MM.1S (cell line): ENCODE data around the gene INPP5F.

Experiments
- DNase-seq: peaks from one replicate; pipeline ENCODE4 v3.0.0-alpha.2; 2015
- H2AFZ ChIP-seq: fragments of 300-600 bp; sonication (generic); 2 replicates; pipeline ENCODE4 v1.6.0; 2016; ENCODE audit warnings: antibody characterized with exemption, low read length
- H3F3A ChIP-seq: fragments of 300-600 bp; sonication (generic); 2 replicates; pipeline ENCODE4 v1.6.1; 2016; ENCODE audit warnings: mild to moderate bottlenecking, antibody characterized with exemption, low read length, moderate library complexity, mixed read lengths; ENCODE audit not compliant: insufficient read depth
- H3K27ac ChIP-seq: fragments of 300-600 bp; sonication (generic); 2 replicates; pipeline ENCODE4 v1.5.1; 2016; ENCODE audit warnings: mild to moderate bottlenecking, low read length
- H3K27me3 ChIP-seq: fragments of 300-600 bp; sonication (generic); replicated peaks from 2 replicates; pipeline ENCODE4 v1.6.0; 2016; ENCODE audit warnings: low read length; ENCODE audit not compliant: insufficient read depth
- H3K36me3 ChIP-seq: fragments of 300-600 bp; sonication (generic); replicated peaks from 2 replicates; pipeline ENCODE4 v1.6.1; 2016; ENCODE audit warnings: mild to moderate bottlenecking, low read length, mixed read lengths; ENCODE audit not compliant: insufficient read depth
- H3K4me1 ChIP-seq: fragments of 300-600 bp; sonication (generic); 2 replicates; pipeline ENCODE4 v1.6.1; 2016; ENCODE audit warnings: low read length, mixed read lengths
- H3K4me2 ChIP-seq: fragments of 300-600 bp; sonication (generic); 2 replicates; pipeline ENCODE4 v1.6.0; 2016; ENCODE audit warnings: low read depth, low read length
- H3K4me3 ChIP-seq: fragments of 300-600 bp; sonication (generic); 2 replicates; pipeline ENCODE4 v1.5.1; 2016; ENCODE audit warnings: low read length, mixed read lengths
- H3K79me2 ChIP-seq: fragments of 300-600 bp; sonication (generic); 2 replicates; pipeline ENCODE4 v1.6.1; 2016; ENCODE audit warnings: mixed run types, low read length, mixed read lengths
- H3K9ac ChIP-seq: fragments of 300-600 bp; sonication (generic); 2 replicates; pipeline ENCODE4 v1.6.1; 2016; ENCODE audit warnings: low read length, mixed read lengths
- H3K9me2 ChIP-seq: fragments of 300-600 bp; sonication (generic); replicated peaks from 2 replicates; pipeline ENCODE4 v1.6.1; 2016; ENCODE audit warnings: mild to moderate bottlenecking, low read length, mixed read lengths; ENCODE audit not compliant: insufficient read depth
- H3K9me3 ChIP-seq: fragments of 300-600 bp; sonication (generic); replicated peaks from 2 replicates; pipeline ENCODE4 v1.6.1; 2016; ENCODE audit warnings: mild to moderate bottlenecking, low read length, mixed read lengths; ENCODE audit not compliant: insufficient read depth
- H4K20me1 ChIP-seq: fragments of 300-600 bp; sonication (generic); 2 replicates; pipeline ENCODE4 v1.6.1; 2016; ENCODE audit warnings: mild to moderate bottlenecking, low read length, moderate library complexity, mixed read lengths; ENCODE audit not compliant: insufficient read depth
- EZH2 ChIP-seq: fragments of 300-600 bp; sonication (generic); optimal IDR thresholded peaks from 2 replicates; pipeline ENCODE3; 2017; ENCODE audit warnings: low read depth, mild to moderate bottlenecking, antibody characterized with exemption, low read length, mixed read lengths
- EZH2phosphoT487 ChIP-seq: fragments of 300-600 bp; sonication (generic); IDR thresholded peaks from 2 replicates; pipeline ENCODE4 v1.6.1; 2018; ENCODE audit warnings: antibody characterized with exemption, low read length
- TF ChIP-seq, protein P1 (sequence below): fragments of 300-600 bp; sonication (generic); IDR thresholded peaks from 2 replicates; pipeline ENCODE4 v1.5.1; 2016; ENCODE audit warnings: antibody characterized with exemption, low read length, mixed read lengths

INPP5F gene

DNA sequence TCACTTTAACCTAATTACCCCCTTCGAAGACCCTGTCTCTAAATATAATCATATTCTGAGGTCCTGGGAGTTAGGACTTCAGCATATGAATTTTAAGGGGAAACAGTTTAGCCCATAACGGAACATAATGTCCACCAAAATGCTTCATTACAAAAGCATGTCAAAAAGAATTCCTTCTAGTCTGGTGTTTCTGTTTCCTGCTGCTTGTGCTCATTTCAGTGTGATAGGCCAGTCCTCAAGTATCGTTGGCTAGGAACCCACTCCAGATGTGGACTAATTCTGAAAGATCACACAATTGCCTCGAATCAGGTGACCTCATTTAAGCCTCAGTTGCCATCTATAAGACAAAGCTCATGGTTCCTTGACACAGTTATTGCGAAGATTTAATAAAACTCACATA lies 29.6 kb downstream of the INPP5F start:
- Histone ChIP-seq H3K27me3 (no peaks in the 10 kb centered on the region), H3K4me3 (no peak overlapping the region), H2AFZ (no peak overlapping the region), H3F3A (no peaks in the 10 kb centered on the region), H3K4me1 (no peaks in the 10 kb centered on the region), H3K79me2 (no peaks in the 10 kb centered on the region), H3K27ac (no peak overlapping the region), H3K9me3 (no peaks in the 10 kb centered on the region), H4K20me1 (no peaks in the 10 kb centered on the region), H3K4me2 (no peak overlapping the region), H3K9me2 (no peaks in the 10 kb centered on the region), H3K9ac (no peak overlapping the region), H3K36me3 (no peaks in the 10 kb centered on the region)
- TF ChIP-seq EZH2 (no peak), EZH2phosphoT487 (no peak)
- TF ChIP-seq, protein P1, sequence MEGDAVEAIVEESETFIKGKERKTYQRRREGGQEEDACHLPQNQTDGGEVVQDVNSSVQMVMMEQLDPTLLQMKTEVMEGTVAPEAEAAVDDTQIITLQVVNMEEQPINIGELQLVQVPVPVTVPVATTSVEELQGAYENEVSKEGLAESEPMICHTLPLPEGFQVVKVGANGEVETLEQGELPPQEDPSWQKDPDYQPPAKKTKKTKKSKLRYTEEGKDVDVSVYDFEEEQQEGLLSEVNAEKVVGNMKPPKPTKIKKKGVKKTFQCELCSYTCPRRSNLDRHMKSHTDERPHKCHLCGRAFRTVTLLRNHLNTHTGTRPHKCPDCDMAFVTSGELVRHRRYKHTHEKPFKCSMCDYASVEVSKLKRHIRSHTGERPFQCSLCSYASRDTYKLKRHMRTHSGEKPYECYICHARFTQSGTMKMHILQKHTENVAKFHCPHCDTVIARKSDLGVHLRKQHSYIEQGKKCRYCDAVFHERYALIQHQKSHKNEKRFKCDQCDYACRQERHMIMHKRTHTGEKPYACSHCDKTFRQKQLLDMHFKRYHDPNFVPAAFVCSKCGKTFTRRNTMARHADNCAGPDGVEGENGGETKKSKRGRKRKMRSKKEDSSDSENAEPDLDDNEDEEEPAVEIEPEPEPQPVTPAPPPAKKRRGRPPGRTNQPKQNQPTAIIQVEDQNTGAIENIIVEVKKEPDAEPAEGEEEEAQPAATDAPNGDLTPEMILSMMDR, result no peak
- DNase-seq, result no peak

DNA sequence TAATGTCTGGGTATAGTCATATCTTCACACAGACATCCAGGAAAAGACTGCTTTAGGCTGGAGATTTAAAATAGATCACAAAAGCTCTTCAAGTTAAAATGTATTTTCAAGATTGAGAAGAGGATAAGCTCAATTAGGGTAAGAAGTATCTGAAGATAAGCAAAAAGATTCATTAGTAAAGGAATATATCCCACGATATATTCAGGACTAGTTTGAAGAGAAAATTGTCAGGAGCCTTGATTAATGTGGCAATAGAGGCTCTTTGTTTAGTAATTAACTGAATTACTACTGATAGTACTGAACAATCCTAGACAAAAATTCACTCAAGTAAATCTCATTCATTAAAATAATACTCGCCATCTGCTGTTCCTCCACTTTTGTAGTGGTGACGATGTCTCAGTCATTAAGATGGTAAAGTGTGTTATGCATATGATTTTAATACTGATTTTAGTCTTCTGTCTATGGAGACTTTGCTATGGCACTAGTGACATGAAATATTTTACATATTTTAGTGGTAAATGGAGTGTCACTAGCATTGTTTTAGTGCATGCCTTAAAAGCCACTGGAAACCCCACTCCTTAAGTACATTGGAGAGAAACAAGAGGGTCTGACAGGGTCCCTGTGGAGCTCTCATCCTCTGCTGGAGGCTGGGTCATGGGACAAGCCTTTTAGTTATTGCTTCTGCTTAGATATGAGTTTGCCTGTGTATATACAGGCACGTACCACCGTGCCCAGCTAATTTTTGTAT lies 32.8 kb downstream of the INPP5F start:
- DNase-seq, result no peak
- Histone ChIP-seq H3K4me3 (no peak overlapping the region), H3K9ac (no peak overlapping the region), H3K36me3 (no peaks in the 10 kb centered on the region), H3K4me2 (no peak overlapping the region), H3F3A (no peaks in the 10 kb centered on the region), H3K27ac (no peak overlapping the region), H3K27me3 (no peaks in the 10 kb centered on the region), H3K9me3 (no peaks in the 10 kb centered on the region), H3K4me1 (no peaks in the 10 kb centered on the region), H2AFZ (no peak overlapping the region), H3K79me2 (no peaks in the 10 kb centered on the region), H3K9me2 (no peaks in the 10 kb centered on the region), H4K20me1 (no peaks in the 10 kb centered on the region)
- TF ChIP-seq EZH2phosphoT487 (no peak), EZH2 (no peak)
- TF ChIP-seq, protein P1, result no peak

DNA sequence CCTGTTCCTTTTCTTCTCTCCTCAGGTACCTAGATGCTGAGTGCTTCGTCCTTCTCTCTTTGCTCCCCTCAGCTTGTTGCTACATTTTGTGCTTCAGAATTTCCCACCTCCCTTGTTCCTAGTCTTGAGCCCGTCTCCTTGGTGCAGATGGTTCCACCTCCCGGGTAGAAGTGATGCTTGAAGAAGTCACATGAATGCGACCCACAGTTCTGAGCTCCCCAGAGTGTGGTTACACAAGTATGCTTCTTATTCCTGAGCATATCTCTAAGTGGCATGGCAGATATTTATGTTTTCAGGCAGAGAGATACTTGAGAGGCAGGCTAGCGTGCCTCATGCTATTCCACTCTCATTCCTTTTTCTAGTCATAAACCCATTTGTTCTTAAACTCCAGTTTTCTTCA lies 34.0 kb downstream of the INPP5F start:
- no peaks in the 10 kb centered on the region for H3K27me3 ChIP-seq
- no peak overlapping the region for H2AFZ ChIP-seq
- H3K4me3 ChIP-seq, result no peak overlapping the region
- TF ChIP-seq EZH2phosphoT487 (no peak), EZH2 (no peak)
- TF ChIP-seq, protein P1, result no peak
- H3K36me3 ChIP-seq, result no peaks in the 10 kb centered on the region
- H3K4me1 ChIP-seq, result no peaks in the 10 kb centered on the region
- H3K79me2 ChIP-seq, result no peaks in the 10 kb centered on the region
- no peaks in the 10 kb centered on the region for H4K20me1 ChIP-seq
- H3K9me2 ChIP-seq, result no peaks in the 10 kb centered on the region
- no peak overlapping the region for H3K9ac ChIP-seq
- H3K4me2 ChIP-seq, result no peak overlapping the region
- no peaks in the 10 kb centered on the region for H3K9me3 ChIP-seq
- no peaks in the 10 kb centered on the region for H3F3A ChIP-seq
- H3K27ac ChIP-seq, result no peak overlapping the region
- DNase-seq, result no peak
